ENCODE data around the gene KIRREL1.

GRCh38 chr1:158068918-158069317 is 75.5 kb downstream of the KIRREL1 start:
- TF ChIP-seq ZNF70 (CRISPR knock-in tag; IDR thresholded peaks at IDR 0.05): no peak
- TF ChIP-seq ZFP30 (CRISPR knock-in tag; IDR thresholded peaks at IDR 0.05): no peak
- no peak for TF ChIP-seq ISL1 (CRISPR knock-in tag; IDR thresholded peaks at IDR 0.05)
- no peak for TF ChIP-seq ZNF565 (CRISPR knock-in tag; conservative IDR thresholded peaks at IDR 0.05; ENCODE audit: low read depth)
- TF ChIP-seq, protein P1, sequence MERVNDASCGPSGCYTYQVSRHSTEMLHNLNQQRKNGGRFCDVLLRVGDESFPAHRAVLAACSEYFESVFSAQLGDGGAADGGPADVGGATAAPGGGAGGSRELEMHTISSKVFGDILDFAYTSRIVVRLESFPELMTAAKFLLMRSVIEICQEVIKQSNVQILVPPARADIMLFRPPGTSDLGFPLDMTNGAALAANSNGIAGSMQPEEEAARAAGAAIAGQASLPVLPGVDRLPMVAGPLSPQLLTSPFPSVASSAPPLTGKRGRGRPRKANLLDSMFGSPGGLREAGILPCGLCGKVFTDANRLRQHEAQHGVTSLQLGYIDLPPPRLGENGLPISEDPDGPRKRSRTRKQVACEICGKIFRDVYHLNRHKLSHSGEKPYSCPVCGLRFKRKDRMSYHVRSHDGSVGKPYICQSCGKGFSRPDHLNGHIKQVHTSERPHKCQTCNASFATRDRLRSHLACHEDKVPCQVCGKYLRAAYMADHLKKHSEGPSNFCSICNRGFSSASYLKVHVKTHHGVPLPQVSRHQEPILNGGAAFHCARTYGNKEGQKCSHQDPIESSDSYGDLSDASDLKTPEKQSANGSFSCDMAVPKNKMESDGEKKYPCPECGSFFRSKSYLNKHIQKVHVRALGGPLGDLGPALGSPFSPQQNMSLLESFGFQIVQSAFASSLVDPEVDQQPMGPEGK (CRISPR knock-in tag; IDR thresholded peaks at IDR 0.05; ENCODE audit: borderline replicate concordance): no peak
- no peak for TF ChIP-seq SNAI2 (CRISPR knock-in tag; IDR thresholded peaks at IDR 0.05)
- TF ChIP-seq GLIS3 (CRISPR knock-in tag; IDR thresholded peaks at IDR 0.05): no peak
- no peak for TF ChIP-seq RARB (CRISPR knock-in tag; IDR thresholded peaks at IDR 0.05)
- no peak for TF ChIP-seq CSRNP3 (CRISPR knock-in tag; IDR thresholded peaks at IDR 0.05)
- TF ChIP-seq TCF4 (CRISPR knock-in tag; IDR thresholded peaks at IDR 0.05; ENCODE audit: borderline replicate concordance): no peak
- TF ChIP-seq ZNF8 (CRISPR knock-in tag; IDR thresholded peaks at IDR 0.05): no peak
- TF ChIP-seq ARNTL (CRISPR knock-in tag; IDR thresholded peaks at IDR 0.05; ENCODE audit: borderline replicate concordance, low read depth): no peak
